B cell (primary cell): ENCODE results near the gene RP9. TPM values are rescaled to one million over a fixed set of nuclear protein-coding genes. Genes with fewer than 3 reads are reported as not detected.
A peak's percentile ranks its signal among the peaks of the same experiment; 100 is the strongest.

ENCODE experiments used
- ATAC-seq: fragments of 200-7000 bp; cut with Tn5 transposase; one replicate; pipeline ENCODE4 v1.10.0; 2021; ENCODE audit warnings: low read depth, mild to moderate bottlenecking, moderate number of reproducible peaks, moderate library complexity
- CTCF ChIA-PET: fragments of 350-600 bp; sonication (Branson Sonifier 250); formaldehyde crosslinking; loops from one replicate; lab custom pipeline; 2021; ENCODE audit warnings: antibody characterized with exemption, inconsistent platforms; lab: Charles Lee
- POLR2A ChIA-PET: fragments of 350-600 bp; sonication (Branson Sonifier 250); formaldehyde crosslinking; loops from one replicate; lab custom pipeline; 2021; ENCODE audit warnings: antibody characterized with exemption; lab: Charles Lee
- DNase-seq: peaks from one replicate; pipeline ENCODE4 v3.0.0; 2013
- H2AFZ ChIP-seq: 2 replicates; pipeline ENCODE4 v1.6.1; 2012; ENCODE audit warnings: mild to moderate bottlenecking, low read depth, low read length; ENCODE audit not compliant: insufficient read depth, poor library complexity, severe bottlenecking
- H3K27ac ChIP-seq, 2 donors: 1 replicate in 1 of 2; 2 replicates in 1 of 2; pipeline ENCODE4 v1.5.1; 2012 to 2013; ENCODE audit warnings: low read length in 2 of 2, mild to moderate bottlenecking in 2 of 2, moderate library complexity in 1 of 2
- H3K27me3 ChIP-seq, 4 experiments: fragments of 200-600 bp in 1 of 4; sonication (generic) in 1 of 4; replicated peaks in 1 of 4; 1 replicate in 2 of 4; 2 replicates in 2 of 4; pipeline versions ENCODE4 v1.6.1 to v1.7.0; 2013 to 2016; ENCODE audit warnings: low read length in 3 of 4, mild to moderate bottlenecking in 2 of 4, mixed read lengths in 1 of 4, moderate library complexity in 1 of 4; ENCODE audit not compliant: insufficient read depth in 4 of 4, control insufficient read depth in 3 of 4; ENCODE audit errors: control extremely low read depth in 1 of 4
- H3K36me3 ChIP-seq, 2 experiments: replicated peaks in 1 of 2; 1 replicate in 1 of 2; 2 replicates in 1 of 2; pipeline versions ENCODE4 v1.6.1 to v1.7.1; 2013; ENCODE audit warnings: low read length in 1 of 2; ENCODE audit not compliant: insufficient read depth in 2 of 2, control insufficient read depth in 1 of 2; ENCODE audit errors: control extremely low read depth in 1 of 2, extremely low read depth in 1 of 2
- H3K4me1 ChIP-seq, 2 donors: fragments of 200-600 bp in 1 of 2; sonication (generic) in 1 of 2; 1 replicate in 1 of 2; 2 replicates in 1 of 2; pipeline versions ENCODE4 v1.5.1 to v1.6.1; 2013 to 2017; ENCODE audit warnings: low read length in 2 of 2; ENCODE audit not compliant: control insufficient read depth in 2 of 2, insufficient read depth in 2 of 2
- H3K4me2 ChIP-seq: replicated peaks from 2 replicates; pipeline ENCODE3; 2012; ENCODE audit warnings: mild to moderate bottlenecking, low read depth, low read length; ENCODE audit not compliant: poor library complexity, severe bottlenecking
- H3K4me3 ChIP-seq, 5 experiments: fragments of 200-600 bp in 1 of 5; sonication (generic) in 1 of 5; 1 replicate in 3 of 5; 2 replicates in 2 of 5; pipeline versions ENCODE4 v1.5.1 to v1.7.0; 2011 to 2016; ENCODE audit warnings: low read length in 4 of 5, mild to moderate bottlenecking in 4 of 5, low read depth in 2 of 5, control low read depth in 1 of 5, moderate library complexity in 1 of 5; ENCODE audit not compliant: insufficient read depth in 1 of 5; ENCODE audit errors: control extremely low read depth in 1 of 5, extremely low read depth in 1 of 5
- H3K79me2 ChIP-seq: fragments of 200-600 bp; sonication (generic); one replicate; pipeline ENCODE4 v1.6.0; 2016; ENCODE audit warnings: low read length; ENCODE audit not compliant: control insufficient read depth, insufficient read depth
- H3K9ac ChIP-seq: fragments of 200-600 bp; sonication (generic); 2 replicates; pipeline ENCODE4 v1.6.1; 2017; ENCODE audit warnings: mild to moderate bottlenecking, low read length, moderate library complexity
- H3K9me3 ChIP-seq, 3 donors: one replicate each; pipeline versions ENCODE4 v1.6.1 to v1.7.1; 2013; ENCODE audit warnings: low read length in 2 of 3; ENCODE audit not compliant: control insufficient read depth in 2 of 3, insufficient read depth in 1 of 3; ENCODE audit errors: control extremely low read depth in 1 of 3
- H4K20me1 ChIP-seq: 2 replicates; pipeline ENCODE4 v1.6.0; 2012; ENCODE audit warnings: mild to moderate bottlenecking, low read length; ENCODE audit not compliant: insufficient read depth, control insufficient read depth, poor library complexity, severe bottlenecking
- H3K27ac Mint-ChIP-seq: one replicate; pipeline ENCODE4 v1.8.0; 2021; ENCODE audit warnings: mixed read lengths
- H3K27me3 Mint-ChIP-seq: one replicate; pipeline ENCODE4 v1.8.0; 2021; ENCODE audit warnings: mixed read lengths
- H3K4me1 Mint-ChIP-seq: one replicate; pipeline ENCODE4 v1.8.0; 2021; ENCODE audit warnings: mixed read lengths
- H3K4me3 Mint-ChIP-seq: one replicate; pipeline ENCODE4 v1.8.0; 2021; ENCODE audit warnings: mixed read lengths
- H3K9me3 Mint-ChIP-seq: one replicate; pipeline ENCODE4 v1.8.0; 2022; ENCODE audit warnings: mixed read lengths; ENCODE audit not compliant: insufficient read depth
- CTCF ChIP-seq: fragments of 200-600 bp; IDR thresholded peaks from one replicate; pipeline ENCODE4 v1.8.0; 2022; ENCODE audit warnings: antibody characterized with exemption, mild to moderate bottlenecking
- EZH2 ChIP-seq: IDR thresholded peaks from 2 replicates; pipeline ENCODE4 v1.6.1; 2012; ENCODE audit warnings: borderline replicate concordance, low read depth, mild to moderate bottlenecking, moderate library complexity, low read length; ENCODE audit not compliant: insufficient read depth, poor library complexity, severe bottlenecking
- WGBS: methylation state at CpG from one replicate; pipeline ENCODE4 v1.1.5; 2013; ENCODE audit warnings: missing lambda C conversion rate; ENCODE audit not compliant: insufficient coverage; 5-methylcytosine and 5-hydroxymethylcytosine counted together
- intact Hi-C: fragments of 100-400 bp; cut with micrococcal nuclease; formaldehyde crosslinking; loops from one replicate; pipeline ENCODE4 v1.10.0; 2022
- polyA plus RNA-seq: library from polyadenylated mRNA; depleted of rRNA; stranded (reverse); fragments of >200 nt; gene quantifications from 2 replicates; pipeline ENCODE4 v1.2.3, GENCODE V29; 2012
- total RNA-seq, 2 donors: library from RNA; stranded (reverse); fragments of 120-200 nt in 1 of 2; gene quantifications; 1 replicate in 1 of 2; 2 replicates in 1 of 2; pipeline versions ENCODE4 v1.2.3 to v1.2.4, GENCODE V29; 2013 to 2022

Gene RP9
- total and polyA plus RNA-seq, 2 donors (not counting 1 experiment from before 2014, with no cell fraction given) = 23.0 to 69.4 TPM

- 83% methylated on average over 3 of the region's 3 CpGs for WGBS
- H3K36me3 ChIP-seq = no peaks in the 10 kb centered on the region
- peaks cover 0 to 4% (median 0%) of the 10 kb centered on the region in 4 experiments for H3K27me3 ChIP-seq
- Mint-ChIP-seq H3K4me3 (no peak overlapping the region), H3K9me3 (no peaks in the 10 kb centered on the region), H3K27ac (no peak overlapping the region), H3K27me3 (peaks cover 17% of the 10 kb centered on the region), H3K4me1 (peaks cover 27% of the 10 kb centered on the region)
- intact Hi-C loops = no loop called here
- peaks cover 29% of the 10 kb centered on the region for H3K79me2 ChIP-seq
- H3K4me2 ChIP-seq = no peak overlapping the region
- H2AFZ ChIP-seq = peak overlapping the region; percentile 39
- ATAC-seq (no peak), DNase-seq (no peak)
- CTCF ChIA-PET = interaction anchor here (4.0 to 5.0 kb wide), 2 partner anchors 11 to 266 kb away, joined by 15 to 66 read pairs; no protein-coding TSS in a partner anchor
- H4K20me1 ChIP-seq = no peaks in the 10 kb centered on the region
- no peak for TF ChIP-seq EZH2
- no peak for TF ChIP-seq CTCF
- no peak overlapping the region for H3K9ac ChIP-seq
- POLR2A ChIA-PET = no interaction called here
- H3K4me3 ChIP-seq = no peak overlapping the region
- H3K9me3 ChIP-seq = no peaks in the 10 kb centered on the region
- no peak overlapping the region for H3K27ac ChIP-seq
- H3K4me1 ChIP-seq = peaks cover 24 to 26% of the 10 kb centered on the region in 2 donors
These were observed 2.4 kb upstream of the RP9 start for GRCh38 chr7:33111614-33112013.

- ATAC-seq (no peak), DNase-seq (peak; percentile 32)
- ChIA-PET CTCF (interaction anchor here (0.7 to 5.0 kb wide), 24 partner anchors 8 to 806 kb away, joined by 3 to 66 read pairs (median 4); partner anchors contain the start of genes BBS9 and NT5C3A), POLR2A (interaction anchor here (1.2 to 2.1 kb wide), 4 partner anchors 19 to 614 kb away, joined by 3 to 13 read pairs (median 8); partner anchors contain the start of genes AVL9 and NT5C3A)
- peak overlapping the region; percentile 95 for H3K4me3 Mint-ChIP-seq
- Histone ChIP-seq H3K27ac (peak overlapping the region in 1 of 2 donors; percentile 65), H3K27me3 (peaks cover 0 to 4% (median 0%) of the 10 kb centered on the region in 4 experiments), H4K20me1 (peaks cover 11% of the 10 kb centered on the region), H2AFZ (peak overlapping the region; percentile 79), H3K9me3 (no peaks in the 10 kb centered on the region), H3K4me3 (peak overlapping the region; percentile 11 to 68 (median 51)), H3K4me1 (peaks cover 40 to 41% of the 10 kb centered on the region in 2 donors), H3K36me3 (no peaks in the 10 kb centered on the region), H3K79me2 (peaks cover 48% of the 10 kb centered on the region), H3K9ac (peak overlapping the region; percentile 68), H3K4me2 (peak overlapping the region; percentile 85)
- no peaks in the 10 kb centered on the region for H3K9me3 Mint-ChIP-seq
- peaks cover 17% of the 10 kb centered on the region for H3K27me3 Mint-ChIP-seq
- 0% methylated on average over 3 of the region's 11 CpGs for WGBS
- peak overlapping the region; percentile 53 for H3K27ac Mint-ChIP-seq
- H3K4me1 Mint-ChIP-seq = peaks cover 41% of the 10 kb centered on the region
- intact Hi-C loops = loop anchor here (1.0 to 2.0 kb wide), 9 partner anchors 20 to 619 kb away; partner anchors contain the start of genes BBS9 and LSM5
- TF ChIP-seq CTCF (peak; percentile 8), EZH2 (no peak)
These were observed 594 bp upstream of the RP9 start for GRCh38 chr7:33109758-33110238.
